Measurements from ENCODE around the gene CARMIL1. TPM values are rescaled to one million over a fixed set of nuclear protein-coding genes. Genes with fewer than 3 reads are reported as not detected.

Gene CARMIL1
- polyA plus RNA-seq, 1 of the 3 experiments (the other 2 are of a cell fraction): 1.7 TPM

GRCh38 chr6:25560865-25561264 is 281.7 kb downstream of the CARMIL1 start:
- H3K9me2 ChIP-seq: no peaks in the 10 kb centered on the region
- no peaks in the 10 kb centered on the region for H3K79me2 ChIP-seq (ENCODE audit: insufficient read depth)
- WGBS (ENCODE audit: low lambda C conversion rate): 61% methylated on average over 2 of the region's 2 CpGs
- POLR2A ChIA-PET: no interaction called here
- no peaks in the 10 kb centered on the region for H3K9me3 ChIP-seq
- H2AFZ ChIP-seq (ENCODE audit: low read depth): no peak overlapping the region
- no peak for DNase-seq
- H3K9ac ChIP-seq: no peak overlapping the region
- H3K27me3 ChIP-seq (ENCODE audit: insufficient read depth): no peaks in the 10 kb centered on the region
- TF ChIP-seq RFX5 (IDR thresholded peaks at IDR 0.05; ENCODE audit: low read length): no peak
- no peak for TF ChIP-seq JUND (IDR thresholded peaks at IDR 0.05)
- TF ChIP-seq ELF1 (IDR thresholded peaks at IDR 0.05): no peak
- no peak for TF ChIP-seq NRF1 (IDR thresholded peaks at IDR 0.05; ENCODE audit: low read depth, low read length)
- H3F3A ChIP-seq (replicated peaks; ENCODE audit: insufficient read depth): no peaks in the 10 kb centered on the region
- H3K4me2 ChIP-seq: no peak overlapping the region
- H3K36me3 ChIP-seq (replicated peaks in 1 of 2; ENCODE audit: control insufficient read depth in 1 of 2, insufficient read depth in 2 of 2, low read length in 1 of 2): no peaks in the 10 kb centered on the region
- H3K4me1 ChIP-seq (ENCODE audit: control insufficient read depth in 1 of 2, insufficient read depth in 2 of 2, low read depth in 1 of 2, low read length in 1 of 2): no peaks in the 10 kb centered on the region; a peak in 1 of 4 replicates
- H3K27ac ChIP-seq (ENCODE audit: low read depth in 2 of 2, low read length in 1 of 2): no peak overlapping the region
- no peak overlapping the region for H3K4me3 ChIP-seq (ENCODE audit: low read depth in 2 of 2, low read length in 1 of 2)
- CTCF ChIA-PET: interaction anchor here (6.9 kb wide), 1 partner anchor 295 kb away, joined by 45 read pairs; no protein-coding TSS in a partner anchor
- no peaks in the 10 kb centered on the region for H4K20me1 ChIP-seq (ENCODE audit: insufficient read depth)

GRCh38 chr6:25564943-25565342 is 285.8 kb downstream of the CARMIL1 start:
- no peak overlapping the region for H2AFZ ChIP-seq (ENCODE audit: low read depth)
- H3K36me3 ChIP-seq (replicated peaks in 1 of 2; ENCODE audit: control insufficient read depth in 1 of 2, insufficient read depth in 2 of 2, low read length in 1 of 2): no peaks in the 10 kb centered on the region
- H3K4me3 ChIP-seq (ENCODE audit: low read depth in 2 of 2, low read length in 1 of 2): no peak overlapping the region
- no peak overlapping the region for H3K9ac ChIP-seq
- H3K27ac ChIP-seq (ENCODE audit: low read depth in 2 of 2, low read length in 1 of 2): no peak overlapping the region
- no peaks in the 10 kb centered on the region for H3K9me3 ChIP-seq
- DNase-seq: no peak
- H3K4me2 ChIP-seq: no peak overlapping the region
- no peaks in the 10 kb centered on the region for H3K79me2 ChIP-seq (ENCODE audit: insufficient read depth)
- ChIA-PET CTCF (interaction anchor here (1.2 to 7.7 kb wide), 3 partner anchors 9 to 342 kb away, joined by 3 to 71 read pairs (median 8); no protein-coding TSS in a partner anchor), POLR2A (no interaction called here)
- TF ChIP-seq GABPA (IDR thresholded peaks at IDR 0.05; ENCODE audit: low read depth): no peak
- TF ChIP-seq POLR2AphosphoS5 (IDR thresholded peaks at IDR 0.05; ENCODE audit: low read depth, low read length): no peak
- TF ChIP-seq MAX (IDR thresholded peaks at IDR 0.05; ENCODE audit: low read depth): no peak
- no peak for TF ChIP-seq RXRA (IDR thresholded peaks at IDR 0.05; ENCODE audit: borderline replicate concordance, low read depth)
- no peak for TF ChIP-seq TCF12 (IDR thresholded peaks at IDR 0.05)
- no peak for TF ChIP-seq SMC3 (IDR thresholded peaks at IDR 0.05; ENCODE audit: low read depth, low read length)
- TF ChIP-seq, protein P1, sequence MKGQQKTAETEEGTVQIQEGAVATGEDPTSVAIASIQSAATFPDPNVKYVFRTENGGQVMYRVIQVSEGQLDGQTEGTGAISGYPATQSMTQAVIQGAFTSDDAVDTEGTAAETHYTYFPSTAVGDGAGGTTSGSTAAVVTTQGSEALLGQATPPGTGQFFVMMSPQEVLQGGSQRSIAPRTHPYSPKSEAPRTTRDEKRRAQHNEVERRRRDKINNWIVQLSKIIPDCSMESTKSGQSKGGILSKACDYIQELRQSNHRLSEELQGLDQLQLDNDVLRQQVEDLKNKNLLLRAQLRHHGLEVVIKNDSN (IDR thresholded peaks at IDR 0.05; ENCODE audit: borderline replicate concordance, low read depth): no peak
- no peak for TF ChIP-seq GATA2 (CRISPR knock-in tag; IDR thresholded peaks at IDR 0.05)
- no peak for TF ChIP-seq JUND (IDR thresholded peaks at IDR 0.05)
- no peak for TF ChIP-seq ZBTB33 (IDR thresholded peaks at IDR 0.05; ENCODE audit: borderline replicate concordance, low read depth)
- TF ChIP-seq FOXJ3 (CRISPR knock-in tag; IDR thresholded peaks at IDR 0.05): no peak
- no peak for TF ChIP-seq RFX5 (IDR thresholded peaks at IDR 0.05; ENCODE audit: low read length)
- no peak for TF ChIP-seq REST (IDR thresholded peaks at IDR 0.05; ENCODE audit: low read depth, low read length)
- TF ChIP-seq, protein P2, sequence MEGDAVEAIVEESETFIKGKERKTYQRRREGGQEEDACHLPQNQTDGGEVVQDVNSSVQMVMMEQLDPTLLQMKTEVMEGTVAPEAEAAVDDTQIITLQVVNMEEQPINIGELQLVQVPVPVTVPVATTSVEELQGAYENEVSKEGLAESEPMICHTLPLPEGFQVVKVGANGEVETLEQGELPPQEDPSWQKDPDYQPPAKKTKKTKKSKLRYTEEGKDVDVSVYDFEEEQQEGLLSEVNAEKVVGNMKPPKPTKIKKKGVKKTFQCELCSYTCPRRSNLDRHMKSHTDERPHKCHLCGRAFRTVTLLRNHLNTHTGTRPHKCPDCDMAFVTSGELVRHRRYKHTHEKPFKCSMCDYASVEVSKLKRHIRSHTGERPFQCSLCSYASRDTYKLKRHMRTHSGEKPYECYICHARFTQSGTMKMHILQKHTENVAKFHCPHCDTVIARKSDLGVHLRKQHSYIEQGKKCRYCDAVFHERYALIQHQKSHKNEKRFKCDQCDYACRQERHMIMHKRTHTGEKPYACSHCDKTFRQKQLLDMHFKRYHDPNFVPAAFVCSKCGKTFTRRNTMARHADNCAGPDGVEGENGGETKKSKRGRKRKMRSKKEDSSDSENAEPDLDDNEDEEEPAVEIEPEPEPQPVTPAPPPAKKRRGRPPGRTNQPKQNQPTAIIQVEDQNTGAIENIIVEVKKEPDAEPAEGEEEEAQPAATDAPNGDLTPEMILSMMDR (IDR thresholded peaks at IDR 0.05): no peak
- no peak for TF ChIP-seq MEF2A (IDR thresholded peaks at IDR 0.05; ENCODE audit: borderline replicate concordance, low read depth)
- no peaks in the 10 kb centered on the region for H3F3A ChIP-seq (replicated peaks; ENCODE audit: insufficient read depth)
- no peaks in the 10 kb centered on the region for H3K27me3 ChIP-seq (ENCODE audit: insufficient read depth)
- no peaks in the 10 kb centered on the region for H4K20me1 ChIP-seq (ENCODE audit: insufficient read depth)
- H3K9me2 ChIP-seq: no peaks in the 10 kb centered on the region
- H3K4me1 ChIP-seq (ENCODE audit: control insufficient read depth in 1 of 2, insufficient read depth in 2 of 2, low read depth in 1 of 2, low read length in 1 of 2): no peaks in the 10 kb centered on the region
